GM12864 (cell line): Measurements from ENCODE around the gene COL10A1.

ENCODE experiments used
- DNase-seq: peaks from one replicate; pipeline ENCODE4 v3.0.0-alpha.2; 2011; ENCODE audit warnings: low read depth
- H3K4me3 ChIP-seq: 2 replicates; pipeline ENCODE4 v1.5.1; 2011; ENCODE audit warnings: mild to moderate bottlenecking, low read depth, low read length, control low read depth
- TF ChIP-seq, protein P1 (sequence below): IDR thresholded peaks from 2 replicates; pipeline ENCODE4 v1.5.1; 2011; ENCODE audit warnings: low read depth, mild to moderate bottlenecking, moderate library complexity, low read length, control low read depth, inconsistent platforms; ENCODE audit errors: missing control alignments

Gene COL10A1

GRCh38 chr6:116126032-116126431 lies at the start of gene COL10A1:
TSS of gene COL10A1 (minus strand) at chr6:116126132. CDS start at chr6:116125492, 640 bp downstream.
- H3K4me3 ChIP-seq: no peak within 1 kb of the TSS
- DNase-seq: no peak
- TF ChIP-seq, protein P1, sequence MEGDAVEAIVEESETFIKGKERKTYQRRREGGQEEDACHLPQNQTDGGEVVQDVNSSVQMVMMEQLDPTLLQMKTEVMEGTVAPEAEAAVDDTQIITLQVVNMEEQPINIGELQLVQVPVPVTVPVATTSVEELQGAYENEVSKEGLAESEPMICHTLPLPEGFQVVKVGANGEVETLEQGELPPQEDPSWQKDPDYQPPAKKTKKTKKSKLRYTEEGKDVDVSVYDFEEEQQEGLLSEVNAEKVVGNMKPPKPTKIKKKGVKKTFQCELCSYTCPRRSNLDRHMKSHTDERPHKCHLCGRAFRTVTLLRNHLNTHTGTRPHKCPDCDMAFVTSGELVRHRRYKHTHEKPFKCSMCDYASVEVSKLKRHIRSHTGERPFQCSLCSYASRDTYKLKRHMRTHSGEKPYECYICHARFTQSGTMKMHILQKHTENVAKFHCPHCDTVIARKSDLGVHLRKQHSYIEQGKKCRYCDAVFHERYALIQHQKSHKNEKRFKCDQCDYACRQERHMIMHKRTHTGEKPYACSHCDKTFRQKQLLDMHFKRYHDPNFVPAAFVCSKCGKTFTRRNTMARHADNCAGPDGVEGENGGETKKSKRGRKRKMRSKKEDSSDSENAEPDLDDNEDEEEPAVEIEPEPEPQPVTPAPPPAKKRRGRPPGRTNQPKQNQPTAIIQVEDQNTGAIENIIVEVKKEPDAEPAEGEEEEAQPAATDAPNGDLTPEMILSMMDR: no peak

DNA sequence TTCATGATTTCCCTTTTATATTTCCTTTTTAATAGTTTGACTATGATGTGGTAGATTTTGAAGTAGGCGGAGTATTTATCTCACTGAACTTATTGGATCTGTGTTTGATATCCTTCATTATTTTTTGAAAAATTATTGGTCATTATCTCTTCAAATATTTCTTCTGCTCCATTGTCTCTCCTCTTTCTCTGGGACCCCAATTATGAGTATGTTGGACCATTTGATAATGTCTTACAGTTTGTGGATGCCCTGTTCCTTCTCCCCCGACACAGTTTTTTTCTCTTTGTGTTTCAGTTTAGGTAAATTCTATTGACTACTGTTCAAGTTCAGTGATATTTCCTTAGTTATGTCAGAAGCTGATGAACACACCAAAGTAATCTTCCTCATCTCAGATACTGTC lies 49.4 kb upstream of the COL10A1 start:
- TF ChIP-seq, protein P1: no peak
- no peak overlapping the region for H3K4me3 ChIP-seq
- no peak for DNase-seq

- DNase-seq: no peak
- TF ChIP-seq, protein P1: no peak
- H3K4me3 ChIP-seq: no peak overlapping the region
Measured at GRCh38 chr6:116173928-116174327, 48.0 kb upstream of the COL10A1 start.

- no peak for DNase-seq
- TF ChIP-seq, protein P1: no peak
- no peak overlapping the region for H3K4me3 ChIP-seq
Measured at GRCh38 chr6:116170358-116171057, 44.6 kb upstream of the COL10A1 start.

DNA sequence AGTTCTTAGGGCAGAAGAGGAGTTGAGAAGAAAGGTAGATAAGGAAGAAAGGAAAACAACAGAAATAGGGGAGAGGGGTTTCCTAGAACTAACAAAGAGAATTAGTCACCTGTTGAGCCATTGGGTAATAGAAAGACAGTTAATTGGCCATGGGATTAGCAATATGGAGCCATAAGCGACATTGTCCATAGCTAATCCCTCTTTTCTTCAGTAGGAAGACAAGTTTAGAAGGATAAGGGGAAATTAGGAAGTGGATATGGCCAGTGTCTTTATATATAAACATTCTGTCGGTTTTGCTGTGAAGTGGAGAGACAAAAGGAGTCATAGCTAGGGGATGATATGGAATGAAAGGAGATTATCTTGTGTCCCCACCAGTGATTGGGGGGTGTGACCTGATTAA lies 43.9 kb upstream of the COL10A1 start:
- H3K4me3 ChIP-seq: no peak overlapping the region
- TF ChIP-seq, protein P1: no peak

DNA sequence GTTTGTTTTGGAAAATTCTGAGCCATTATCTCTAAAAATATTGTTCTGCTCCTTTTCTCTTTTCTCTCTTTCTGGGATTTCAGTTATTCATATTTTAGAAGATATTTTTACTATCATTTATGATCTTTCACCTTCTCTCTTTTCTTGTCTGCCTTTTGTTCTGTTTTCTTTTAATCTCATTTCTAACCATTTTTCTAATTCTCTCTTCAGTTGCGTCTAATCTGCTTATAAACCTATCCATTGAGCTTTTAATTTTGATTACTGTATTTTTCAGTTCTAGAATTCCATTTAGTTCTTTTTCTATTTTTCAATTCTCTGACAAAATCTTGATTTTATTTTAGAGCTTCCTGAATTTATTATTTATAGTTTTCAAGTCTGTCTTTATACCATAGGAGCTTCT lies 42.2 kb upstream of the COL10A1 start:
- TF ChIP-seq, protein P1: no peak

More for the DNA sequence above, 43.9 kb upstream of the COL10A1 start:
- no peak for DNase-seq

GRCh38 chr6:116166369-116166768 lies 40.4 kb upstream of the COL10A1 start:
- TF ChIP-seq, protein P1: no peak
- no peak overlapping the region for H3K4me3 ChIP-seq
- no peak for DNase-seq

More for the DNA sequence above, 42.2 kb upstream of the COL10A1 start:
- no peak overlapping the region for H3K4me3 ChIP-seq
- DNase-seq: no peak
